ENCODE data around the gene TMBIM1. TPM values are rescaled to one million over a fixed set of nuclear protein-coding genes. Genes with fewer than 3 reads are reported as not detected.
A peak's percentile ranks its signal among the peaks of the same experiment; 100 is the strongest.

The TMBIM1 gene
- total and polyA plus RNA-seq, 12 donors: 30.9 to 151 (median 110) TPM

DNA sequence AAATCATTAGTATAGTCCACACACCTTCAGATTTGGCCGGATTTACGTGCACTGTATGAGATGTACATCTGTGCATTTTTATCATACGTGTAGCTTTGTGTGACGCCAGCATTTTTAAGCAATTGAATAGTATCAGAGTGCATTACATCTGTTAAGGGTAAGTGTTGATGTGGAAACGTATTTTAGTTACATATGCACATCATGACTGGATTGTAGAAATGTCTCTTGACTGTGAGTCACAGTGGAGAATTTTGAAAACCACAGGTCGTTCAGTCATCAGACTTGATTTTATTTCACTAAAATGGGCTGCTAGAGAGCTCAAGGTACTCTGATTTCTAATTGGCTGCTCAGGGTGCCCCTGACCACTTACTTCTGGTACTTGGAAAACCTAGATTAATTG is 36.9 kb downstream of the TMBIM1 start:
- H3K27ac ChIP-seq: no peak overlapping the region
- DNase-seq: no peak
- peaks cover 16 to 56% (median 35%) of the 10 kb centered on the region in 9 donors for H3K4me1 ChIP-seq
- no peak for ATAC-seq
- H3K4me3 ChIP-seq: no peak overlapping the region
- H3K9me3 ChIP-seq: no peaks in the 10 kb centered on the region
- intact Hi-C loops (cut with DNase I): loop anchor here in 6 of 10 donors (5.0 kb wide), 3 partner anchors 33 to 68 kb away; partner anchors contain the start of gene ARPC2 (in 4 of the 6)
- peaks cover 0 to 69% (median 57%) of the 10 kb centered on the region in 9 donors for H3K36me3 ChIP-seq
- WGBS, 2 donors: 90 to 91% methylated on average over 6 of the region's 6 CpGs
- TF ChIP-seq, protein P1, sequence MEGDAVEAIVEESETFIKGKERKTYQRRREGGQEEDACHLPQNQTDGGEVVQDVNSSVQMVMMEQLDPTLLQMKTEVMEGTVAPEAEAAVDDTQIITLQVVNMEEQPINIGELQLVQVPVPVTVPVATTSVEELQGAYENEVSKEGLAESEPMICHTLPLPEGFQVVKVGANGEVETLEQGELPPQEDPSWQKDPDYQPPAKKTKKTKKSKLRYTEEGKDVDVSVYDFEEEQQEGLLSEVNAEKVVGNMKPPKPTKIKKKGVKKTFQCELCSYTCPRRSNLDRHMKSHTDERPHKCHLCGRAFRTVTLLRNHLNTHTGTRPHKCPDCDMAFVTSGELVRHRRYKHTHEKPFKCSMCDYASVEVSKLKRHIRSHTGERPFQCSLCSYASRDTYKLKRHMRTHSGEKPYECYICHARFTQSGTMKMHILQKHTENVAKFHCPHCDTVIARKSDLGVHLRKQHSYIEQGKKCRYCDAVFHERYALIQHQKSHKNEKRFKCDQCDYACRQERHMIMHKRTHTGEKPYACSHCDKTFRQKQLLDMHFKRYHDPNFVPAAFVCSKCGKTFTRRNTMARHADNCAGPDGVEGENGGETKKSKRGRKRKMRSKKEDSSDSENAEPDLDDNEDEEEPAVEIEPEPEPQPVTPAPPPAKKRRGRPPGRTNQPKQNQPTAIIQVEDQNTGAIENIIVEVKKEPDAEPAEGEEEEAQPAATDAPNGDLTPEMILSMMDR (IDR thresholded peaks at IDR 0.05): no peak
- H3K27me3 ChIP-seq: no peaks in the 10 kb centered on the region

DNA sequence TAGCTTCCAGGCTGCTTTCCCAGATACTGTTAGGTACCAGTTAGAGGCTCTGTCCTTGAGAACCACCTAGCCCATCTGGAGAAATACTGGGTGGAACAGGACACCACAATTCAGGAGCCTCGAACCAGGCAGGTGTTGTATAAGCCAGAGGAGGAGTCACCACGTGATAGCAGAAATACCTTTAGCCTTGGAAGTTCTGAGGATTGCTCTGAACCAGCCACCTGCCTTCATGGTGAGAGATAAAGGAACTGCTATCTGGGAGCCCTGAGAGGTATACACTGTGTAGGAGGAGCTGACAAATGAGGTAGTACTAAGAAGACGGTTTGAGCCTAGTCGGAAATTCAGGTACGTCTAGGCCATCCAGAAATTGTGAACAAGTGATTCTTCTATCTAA is 39.1 kb downstream of the TMBIM1 start:
- ATAC-seq (no peak), DNase-seq (no peak)
- TF ChIP-seq, protein P1 (IDR thresholded peaks at IDR 0.05): no peak
- intact Hi-C loops (cut with DNase I): no loop called here
- H3K4me1 ChIP-seq: peaks cover 1 to 34% (median 13%) of the 10 kb centered on the region in 9 donors
- peaks cover 7 to 92% (median 79%) of the 10 kb centered on the region in 9 donors for H3K36me3 ChIP-seq
- 76 to 77% methylated on average over 5 of the region's 5 CpGs for WGBS, 2 donors
- H3K4me3 ChIP-seq: no peak overlapping the region
- peak overlapping the region in 4 of 10 donors; percentile 22 to 73 (median 28) for H3K27ac ChIP-seq
- no peaks in the 10 kb centered on the region for H3K27me3 ChIP-seq
- no peaks in the 10 kb centered on the region for H3K9me3 ChIP-seq

DNA sequence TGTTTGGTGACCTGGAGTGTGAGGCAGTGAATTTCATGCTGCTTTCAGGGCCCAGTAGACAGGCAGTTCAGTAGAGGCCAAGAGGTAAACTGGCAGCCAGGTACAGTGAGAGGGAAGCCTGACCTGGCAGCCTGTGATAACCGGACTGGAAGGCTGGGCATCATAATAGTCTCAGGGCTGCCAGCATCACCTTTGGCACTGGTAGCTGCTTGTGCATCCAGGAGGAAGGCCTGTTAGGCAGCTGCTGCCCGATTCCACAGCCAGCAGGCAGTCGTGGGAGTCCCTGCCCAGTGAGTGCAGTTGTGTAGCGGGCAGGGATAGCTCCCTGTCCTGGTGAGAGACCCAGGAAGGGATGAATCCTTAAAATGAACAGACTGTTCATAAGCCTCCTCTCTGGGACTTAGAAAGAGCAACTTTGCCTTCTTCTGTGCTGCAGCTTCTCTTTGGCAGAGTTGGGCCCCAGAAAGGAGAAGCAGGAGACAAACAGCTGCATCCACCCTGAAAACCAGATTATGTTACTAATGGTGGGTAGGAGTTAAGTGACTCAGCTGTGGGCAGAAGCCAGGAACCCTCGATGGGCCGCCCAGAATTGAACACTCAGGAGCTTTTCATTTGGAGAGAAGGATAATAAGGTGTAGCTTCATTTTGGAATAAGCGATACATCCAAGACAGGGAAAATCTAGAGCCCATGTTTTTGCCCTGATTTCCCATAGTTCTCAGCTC is 39.6 kb downstream of the TMBIM1 start:
- intact Hi-C loops (cut with DNase I): no loop called here
- no peak overlapping the region for H3K4me3 ChIP-seq
- no peaks in the 10 kb centered on the region for H3K9me3 ChIP-seq
- ATAC-seq (peak in 6 of 8 donors; percentile 26 to 67 (median 38)), DNase-seq (no peak)
- H3K36me3 ChIP-seq: peaks cover 11 to 97% (median 84%) of the 10 kb centered on the region in 9 donors
- WGBS, 2 donors: 69 to 85% methylated on average over 7 of the region's 7 CpGs
- peaks cover 0 to 28% (median 12%) of the 10 kb centered on the region in 9 donors for H3K4me1 ChIP-seq
- TF ChIP-seq, protein P1 (IDR thresholded peaks at IDR 0.05): no peak
- no peaks in the 10 kb centered on the region for H3K27me3 ChIP-seq
- H3K27ac ChIP-seq: peak overlapping the region in 7 of 10 donors; percentile 11 to 73 (median 28)

DNA sequence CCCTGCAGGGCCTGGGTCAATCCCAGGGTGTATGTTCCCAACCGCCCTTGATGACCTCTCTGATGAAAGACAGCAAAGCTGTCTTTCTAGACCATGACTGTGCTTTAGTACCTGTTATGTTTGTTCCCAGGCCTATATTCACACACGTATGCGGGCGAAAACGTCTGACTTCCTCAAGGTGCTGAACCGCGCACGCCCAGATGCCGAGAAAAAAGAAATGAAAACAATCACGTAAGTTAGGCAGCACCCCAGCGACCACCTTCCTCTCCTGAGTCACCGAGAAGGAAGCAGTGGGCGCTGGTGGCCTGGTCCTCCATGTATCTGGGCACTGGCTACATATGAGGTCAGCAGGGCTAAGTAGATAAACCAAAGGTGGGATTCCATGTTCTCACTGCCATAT is 42.6 kb downstream of the TMBIM1 start:
- Histone ChIP-seq H3K27ac (peak overlapping the region in 1 of 10 donors; percentile 41), H3K9me3 (no peaks in the 10 kb centered on the region), H3K4me3 (no peak overlapping the region), H3K27me3 (no peaks in the 10 kb centered on the region), H3K36me3 (peaks cover 13 to 100% (median 93%) of the 10 kb centered on the region in 9 donors), H3K4me1 (peaks cover 0 to 23% (median 9%) of the 10 kb centered on the region in 9 donors)
- TF ChIP-seq, protein P1 (IDR thresholded peaks at IDR 0.05): no peak
- WGBS, 2 donors: 92 to 96% methylated on average over 13 of the region's 13 CpGs
- intact Hi-C loops (cut with DNase I): no loop called here
- DNase-seq: no peak
- no peak for ATAC-seq
